ENCODE results near the gene TOMM40. TPM values are rescaled to one million over a fixed set of nuclear protein-coding genes. Genes with fewer than 3 reads are reported as not detected.

TOMM40 gene
- total and polyA plus RNA-seq, 9 of the 15 experiments (the other 6 are each of a cell fraction or from before 2014, with no cell fraction given): 0.89 to 290 (median 160) TPM

DNA sequence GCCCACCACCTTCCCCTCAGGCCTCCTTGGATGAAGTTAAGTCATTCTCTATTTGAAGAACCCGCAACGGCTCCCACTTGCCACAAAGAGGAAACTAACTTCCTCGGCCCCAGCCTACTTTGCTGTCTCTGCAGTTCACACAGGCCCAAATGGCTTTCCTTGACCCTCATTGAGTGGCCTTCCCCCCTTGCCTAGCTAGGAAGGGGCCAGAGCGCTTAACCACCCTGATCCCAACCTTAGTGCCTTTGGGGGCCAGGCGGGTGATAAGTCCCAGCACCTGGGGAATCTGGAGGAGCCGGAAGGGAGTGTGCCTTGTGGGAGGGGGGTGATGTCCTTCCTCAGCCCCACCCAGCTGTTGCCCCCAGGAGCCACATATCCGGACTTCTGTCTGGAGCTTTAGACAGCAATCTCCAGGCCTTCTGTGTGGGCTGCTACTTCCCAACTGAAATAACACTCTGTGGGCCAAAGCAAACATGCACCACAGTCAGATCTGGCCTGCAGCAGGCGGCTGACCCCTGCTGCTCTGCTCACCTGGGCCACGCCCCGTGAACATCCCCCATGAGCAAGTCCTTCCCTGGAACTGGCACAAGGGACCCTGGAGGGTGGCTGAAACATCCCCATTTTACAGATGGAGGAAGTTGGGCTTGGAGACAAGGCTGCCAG is 34.5 kb upstream of the TOMM40 start:
- H3K27ac ChIP-seq (ENCODE audit: extremely low read depth, low read depth, low read length): peak overlapping the region; percentile 57; the same call in 2 of the 3 replicates
- 42% methylated on average over 9 of the region's 10 CpGs for WGBS (ENCODE audit: insufficient coverage, low coverage, missing lambda C conversion rate)
- TF ChIP-seq ZNF717 (CRISPR knock-in tag; IDR thresholded peaks at IDR 0.05) (no peak), ZNF121 (CRISPR knock-in tag; conservative IDR thresholded peaks at IDR 0.05) (no peak), GATA2 (CRISPR knock-in tag; IDR thresholded peaks at IDR 0.05) (no peak), ZNF184 (CRISPR knock-in tag; IDR thresholded peaks at IDR 0.05) (no peak), SETDB1 (IDR thresholded peaks at IDR 0.05; ENCODE audit: low read length) (no peak), LARP7 (IDR thresholded peaks at IDR 0.05) (no peak), TARDBP (IDR thresholded peaks at IDR 0.05) (no peak), DEAF1 (CRISPR knock-in tag; IDR thresholded peaks at IDR 0.05) (no peak), ETV6 (IDR thresholded peaks at IDR 0.05; ENCODE audit: borderline replicate concordance in 1 of 2, low read depth in 2 of 2, low read length in 1 of 2) (peak in 1 of 2 experiments; percentile 52; a peak in 1 of 4 replicates), ETV6 (CRISPR knock-in tag; IDR thresholded peaks at IDR 0.05; ENCODE audit: borderline replicate concordance) (no peak), E2F5 (CRISPR knock-in tag; IDR thresholded peaks at IDR 0.05) (no peak), CBFA2T3 (IDR thresholded peaks at IDR 0.05) (peak; percentile 69), MYNN (IDR thresholded peaks at IDR 0.05) (no peak), MYNN (CRISPR knock-in tag; IDR thresholded peaks at IDR 0.05) (no peak), TCF3 (CRISPR knock-in tag; IDR thresholded peaks at IDR 0.05) (peak; percentile 65), KHSRP (IDR thresholded peaks at IDR 0.05) (no peak), JUNB (CRISPR knock-in tag; conservative IDR thresholded peaks at IDR 0.05) (no peak), RBM39 (optimal IDR thresholded peaks at IDR 0.05; ENCODE audit: low read depth, low read length) (no peak)
- TF ChIP-seq, protein P1, sequence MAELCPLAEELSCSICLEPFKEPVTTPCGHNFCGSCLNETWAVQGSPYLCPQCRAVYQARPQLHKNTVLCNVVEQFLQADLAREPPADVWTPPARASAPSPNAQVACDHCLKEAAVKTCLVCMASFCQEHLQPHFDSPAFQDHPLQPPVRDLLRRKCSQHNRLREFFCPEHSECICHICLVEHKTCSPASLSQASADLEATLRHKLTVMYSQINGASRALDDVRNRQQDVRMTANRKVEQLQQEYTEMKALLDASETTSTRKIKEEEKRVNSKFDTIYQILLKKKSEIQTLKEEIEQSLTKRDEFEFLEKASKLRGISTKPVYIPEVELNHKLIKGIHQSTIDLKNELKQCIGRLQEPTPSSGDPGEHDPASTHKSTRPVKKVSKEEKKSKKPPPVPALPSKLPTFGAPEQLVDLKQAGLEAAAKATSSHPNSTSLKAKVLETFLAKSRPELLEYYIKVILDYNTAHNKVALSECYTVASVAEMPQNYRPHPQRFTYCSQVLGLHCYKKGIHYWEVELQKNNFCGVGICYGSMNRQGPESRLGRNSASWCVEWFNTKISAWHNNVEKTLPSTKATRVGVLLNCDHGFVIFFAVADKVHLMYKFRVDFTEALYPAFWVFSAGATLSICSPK (IDR thresholded peaks at IDR 0.05; ENCODE audit: borderline replicate concordance): no peak
- TF ChIP-seq, protein P2, sequence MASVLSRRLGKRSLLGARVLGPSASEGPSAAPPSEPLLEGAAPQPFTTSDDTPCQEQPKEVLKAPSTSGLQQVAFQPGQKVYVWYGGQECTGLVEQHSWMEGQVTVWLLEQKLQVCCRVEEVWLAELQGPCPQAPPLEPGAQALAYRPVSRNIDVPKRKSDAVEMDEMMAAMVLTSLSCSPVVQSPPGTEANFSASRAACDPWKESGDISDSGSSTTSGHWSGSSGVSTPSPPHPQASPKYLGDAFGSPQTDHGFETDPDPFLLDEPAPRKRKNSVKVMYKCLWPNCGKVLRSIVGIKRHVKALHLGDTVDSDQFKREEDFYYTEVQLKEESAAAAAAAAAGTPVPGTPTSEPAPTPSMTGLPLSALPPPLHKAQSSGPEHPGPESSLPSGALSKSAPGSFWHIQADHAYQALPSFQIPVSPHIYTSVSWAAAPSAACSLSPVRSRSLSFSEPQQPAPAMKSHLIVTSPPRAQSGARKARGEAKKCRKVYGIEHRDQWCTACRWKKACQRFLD (CRISPR knock-in tag; IDR thresholded peaks at IDR 0.05): no peak

More for the DNA sequence above, 34.5 kb upstream of the TOMM40 start:
- intact Hi-C loops (cut with micrococcal nuclease): no loop called here
- Histone ChIP-seq H3K4me1 (replicated peaks in 1 of 2; ENCODE audit: control insufficient read depth in 2 of 2, insufficient read depth in 2 of 2, low read length in 2 of 2) (peaks cover 14 to 19% of the 10 kb centered on the region in 2 experiments), H3K9me3 (replicated peaks; ENCODE audit: control insufficient read depth, insufficient read depth, low read depth, low read length) (no peaks in the 10 kb centered on the region), H3K9me1 (ENCODE audit: control insufficient read depth, insufficient read depth, low read length) (peaks cover 4% of the 10 kb centered on the region), H3K9ac (ENCODE audit: insufficient read depth in 1 of 2, low read depth in 2 of 2, low read length in 2 of 2) (peak overlapping the region in 1 of 2 experiments; percentile 73; a peak in 1 of 4 replicates), H4K20me1 (replicated peaks; ENCODE audit: control insufficient read depth, insufficient read depth, low read length) (peaks cover 15% of the 10 kb centered on the region), H2AFZ (ENCODE audit: low read depth, low read length) (no peak overlapping the region), H3K79me2 (ENCODE audit: control insufficient read depth, insufficient read depth, low read length) (peaks cover 55% of the 10 kb centered on the region), H3K27me3 (ENCODE audit: control insufficient read depth in 2 of 2, insufficient read depth in 2 of 2, low read length in 2 of 2) (no peaks in the 10 kb centered on the region), H3K36me3 (ENCODE audit: control insufficient read depth, insufficient read depth, low read length) (peaks cover 33% of the 10 kb centered on the region), H3K4me2 (ENCODE audit: insufficient read depth, low read length) (peak overlapping the region; percentile 12; the same call in 1 of the 2 replicates), H3K4me3 (no peak overlapping the region)
- in situ Hi-C loops (cut with MboI): no loop called here
- FAIRE-seq: peak; percentile 70
- POLR2A ChIA-PET: interaction anchor here (0.6 to 1.3 kb wide), 4 partner anchors 8 to 166 kb away, joined by 3 to 4 read pairs (median 4); no protein-coding TSS in a partner anchor
- CTCF ChIA-PET (ENCODE audit: low intra/inter-chr PET ratio): no interaction called here
- BruUV-seq (replicated peaks): no TSS peak
- peak; percentile 77 for ATAC-seq
- peak; percentile 32 to 53 (median 37) for DNase-seq (ENCODE audit: extremely low read depth in 1 of 4, low spot score in 3 of 4)

Measured in K562 (cell line).